ENCODE results near the gene NR1H2. TPM values are rescaled to one million over a fixed set of nuclear protein-coding genes. Genes with fewer than 3 reads are reported as not detected.

NR1H2 gene
- 60.5 and 120 TPM in 2 replicates for total RNA-seq

GRCh38 chr19:50376166-50377050 is at the start of gene NR1H2:
TSS of gene NR1H2 (plus strand) at chr19:50376457. CDS start at chr19:50377606, 1,149 bp downstream.

GRCh38 chr19:50329146-50329925 is 46.9 kb upstream of the NR1H2 start, which contains the start of gene KCNC3:
TSS of gene KCNC3 (minus strand) at chr19:50329377. CDS start at chr19:50329082, 295 bp downstream.

GRCh38 chr19:50365434-50366306 is 10.6 kb upstream of the NR1H2 start, which contains the start of gene NAPSA:
TSS of gene NAPSA (minus strand) at chr19:50365639. CDS start at chr19:50365621, 18 bp downstream.

GRCh38 chr19:50383852-50384684 is 7.8 kb downstream of the NR1H2 start, which contains the start of gene POLD1:
TSS of gene POLD1 (plus strand) at chr19:50384347. CDS start at chr19:50398852, 14,505 bp downstream.

GRCh38 chr19:50418176-50419021 is 42.1 kb downstream of the NR1H2 start, which contains the start of gene SPIB:
TSS of gene SPIB (plus strand) at chr19:50418938. CDS start at chr19:50418963, 25 bp downstream.

GRCh38 chr19:50432221-50433028 is 56.2 kb downstream of the NR1H2 start, which contains the start of gene MYBPC2:
TSS of gene MYBPC2 (plus strand) at chr19:50432892. CDS start at chr19:50432954, 62 bp downstream.

Other genes with a start within 250 kb of the NR1H2 start
- gene IZUMO2, start 213.2 kb upstream of the NR1H2 start, total RNA-seq, result not detected in 2 replicates
- gene MYH14, start 172.8 kb upstream of the NR1H2 start, total RNA-seq, result not detected in 2 replicates
- gene KCNC3, start 47.1 kb upstream of the NR1H2 start, total RNA-seq, result not detected in 2 replicates
- 0.29 and 0.50 TPM in 2 replicates for gene NAPSA, start 10.8 kb upstream of the NR1H2 start, total RNA-seq
- gene POLD1, start 7.9 kb downstream of the NR1H2 start, total RNA-seq, result 18.5 and 45.8 TPM in 2 replicates
- gene SPIB, start 42.5 kb downstream of the NR1H2 start, total RNA-seq, result 3.0 TPM in 1 of 2 replicates, not detected in the other
- not detected in 2 replicates for gene MYBPC2, start 56.4 kb downstream of the NR1H2 start, total RNA-seq
- 38.0 and 58.7 TPM in 2 replicates for gene EMC10, start 100.0 kb downstream of the NR1H2 start, total RNA-seq
- gene GARIN5A, start 100.4 kb downstream of the NR1H2 start, total RNA-seq, result 0.15 and 0.33 TPM in 2 replicates
- 42.2 and 49.1 TPM in 2 replicates for gene JOSD2, start 134.7 kb downstream of the NR1H2 start, total RNA-seq
- not detected in 2 replicates for gene ASPDH, start 137.5 kb downstream of the NR1H2 start, total RNA-seq
- gene LRRC4B, start 192.0 kb downstream of the NR1H2 start, total RNA-seq, result under 0.01 and 2.0 TPM in 2 replicates

All from smooth muscle cell of trachea (primary cell).